ENCODE data around the gene RGS10.

DNA sequence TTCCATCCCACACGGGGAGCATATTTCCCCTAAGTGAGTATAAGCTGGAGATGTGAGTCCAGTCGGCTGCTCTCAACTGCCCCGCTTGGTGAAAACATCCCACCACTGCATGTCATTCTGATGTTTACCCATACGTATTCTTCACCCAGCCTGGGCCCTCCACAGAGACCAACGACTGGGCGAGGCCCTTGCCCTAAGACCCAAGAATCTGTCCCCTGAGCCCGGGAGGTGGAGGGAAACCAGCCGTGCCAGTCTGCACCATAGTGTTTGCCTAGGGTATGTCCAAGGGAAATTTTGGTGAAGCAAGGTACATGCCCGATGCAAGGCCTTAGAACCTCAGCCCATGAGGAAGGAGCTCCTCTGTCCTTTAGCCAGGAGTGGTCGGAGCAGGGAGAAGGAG, 67.9 kb downstream of the RGS10 start:
- TF ChIP-seq CBFB (IDR thresholded peaks at IDR 0.05; ENCODE audit: low read depth) (no peak), EGR1 (IDR thresholded peaks at IDR 0.05; ENCODE audit: borderline replicate concordance in 1 of 2, low read depth in 2 of 2, low read length in 2 of 2) (no peak), HCFC1 (IDR thresholded peaks at IDR 0.05; ENCODE audit: low read length) (no peak)
- TF ChIP-seq, protein P1, sequence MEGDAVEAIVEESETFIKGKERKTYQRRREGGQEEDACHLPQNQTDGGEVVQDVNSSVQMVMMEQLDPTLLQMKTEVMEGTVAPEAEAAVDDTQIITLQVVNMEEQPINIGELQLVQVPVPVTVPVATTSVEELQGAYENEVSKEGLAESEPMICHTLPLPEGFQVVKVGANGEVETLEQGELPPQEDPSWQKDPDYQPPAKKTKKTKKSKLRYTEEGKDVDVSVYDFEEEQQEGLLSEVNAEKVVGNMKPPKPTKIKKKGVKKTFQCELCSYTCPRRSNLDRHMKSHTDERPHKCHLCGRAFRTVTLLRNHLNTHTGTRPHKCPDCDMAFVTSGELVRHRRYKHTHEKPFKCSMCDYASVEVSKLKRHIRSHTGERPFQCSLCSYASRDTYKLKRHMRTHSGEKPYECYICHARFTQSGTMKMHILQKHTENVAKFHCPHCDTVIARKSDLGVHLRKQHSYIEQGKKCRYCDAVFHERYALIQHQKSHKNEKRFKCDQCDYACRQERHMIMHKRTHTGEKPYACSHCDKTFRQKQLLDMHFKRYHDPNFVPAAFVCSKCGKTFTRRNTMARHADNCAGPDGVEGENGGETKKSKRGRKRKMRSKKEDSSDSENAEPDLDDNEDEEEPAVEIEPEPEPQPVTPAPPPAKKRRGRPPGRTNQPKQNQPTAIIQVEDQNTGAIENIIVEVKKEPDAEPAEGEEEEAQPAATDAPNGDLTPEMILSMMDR (IDR thresholded peaks at IDR 0.05 in 2 of 3, conservative IDR thresholded peaks at IDR 0.05 in 1 of 3; ENCODE audit: control insufficient read depth in 2 of 3, extremely low read depth in 1 of 3, insufficient read depth in 1 of 3, low read depth in 3 of 3, low read length in 3 of 3), result no peak
